ENCODE results near the gene CEP112. TPM values are rescaled to one million over a fixed set of nuclear protein-coding genes. Genes with fewer than 3 reads are reported as not detected.
A peak's percentile ranks its signal among the peaks of the same experiment; 100 is the strongest.

CEP112 gene
- total and polyA plus RNA-seq, 10 of the 15 experiments (the other 5 are each of a cell fraction or from before 2014, with no cell fraction given), result 0.11 to 3.8 (median 0.32) TPM; not detected in 1

GRCh38 chr17:65850486-65850885 is 341.4 kb downstream of the CEP112 start (continued):
- peak; percentile 51; the same call in 1 of the 2 replicates for TF ChIP-seq CREM (IDR thresholded peaks at IDR 0.05; ENCODE audit: low read depth)
- TF ChIP-seq ETV6 (conservative IDR thresholded peaks at IDR 0.05 in 1 of 2, IDR thresholded peaks at IDR 0.05 in 1 of 2; ENCODE audit: borderline replicate concordance in 1 of 2, low read depth in 1 of 2), result peak in 1 of 2 experiments; percentile 93; a peak in 2 of 4 replicates
- TF ChIP-seq ZNF217 (IDR thresholded peaks at IDR 0.05), result no peak
- no peak for TF ChIP-seq ESRRA (IDR thresholded peaks at IDR 0.05; ENCODE audit: low read length)
- no peak for TF ChIP-seq SREBF2 (IDR thresholded peaks at IDR 0.05; ENCODE audit: low read length)
- peak; percentile 62 for TF ChIP-seq JUNB (IDR thresholded peaks at IDR 0.05)

- no peaks in the 10 kb centered on the region for H3K27me3 ChIP-seq (replicated peaks in 1 of 2; ENCODE audit: control insufficient read depth in 2 of 2, insufficient read depth in 2 of 2, low read length in 1 of 2)
- H3K9me3 ChIP-seq (replicated peaks; ENCODE audit: control insufficient read depth, insufficient read depth, low read length), result no peaks in the 10 kb centered on the region
- intact Hi-C loops (cut with micrococcal nuclease; ENCODE audit: unreplicated experiment), result no loop called here
- no peak for ATAC-seq
- ChIA-PET SMC1A (ENCODE audit: uncharacterized antibody, unreplicated experiment) (no interaction called here), RAD21 (ENCODE audit: unreplicated experiment) (no interaction called here), CTCF (no interaction called here), POLR2A (no interaction called here)
- no peaks in the 10 kb centered on the region for H4K20me1 ChIP-seq (ENCODE audit: control insufficient read depth, insufficient read depth)
- BruUV-seq (replicated peaks), result no TSS peak
- H2AFZ ChIP-seq (ENCODE audit: control insufficient read depth, low read depth, low read length), result no peak overlapping the region
- no peak overlapping the region for H3K4me2 ChIP-seq (ENCODE audit: control insufficient read depth, insufficient read depth)
- FAIRE-seq, result no peak
- H3K9ac ChIP-seq (ENCODE audit: control insufficient read depth, insufficient read depth, low read length), result no peak overlapping the region
- in situ Hi-C loops (cut with MboI), result no loop called here
- H3K79me2 ChIP-seq (ENCODE audit: control insufficient read depth, insufficient read depth, low read length), result no peaks in the 10 kb centered on the region
- no peaks in the 10 kb centered on the region for H3K36me3 ChIP-seq (ENCODE audit: control insufficient read depth in 2 of 2, insufficient read depth in 2 of 2, low read length in 1 of 2)
- no peak overlapping the region for H3K27ac ChIP-seq (ENCODE audit: control insufficient read depth, insufficient read depth)
- WGBS (ENCODE audit: insufficient coverage, insufficient replicate concordance, low lambda C conversion rate, missing lambda C conversion rate), result 16% methylated on average over 5 of the region's 5 CpGs
- no peak for DNase-seq (ENCODE audit: low read depth, low spot score)
- H3K4me1 ChIP-seq (ENCODE audit: control insufficient read depth, insufficient read depth, low read length), result no peaks in the 10 kb centered on the region
- no peak overlapping the region for H3K4me3 ChIP-seq
- no peak for TF ChIP-seq RAD21 (IDR thresholded peaks at IDR 0.05; ENCODE audit: insufficient read depth, low read depth, low read length)
- no peak for TF ChIP-seq KAT2A (conservative IDR thresholded peaks at IDR 0.05; ENCODE audit: control insufficient read depth, low read depth, low read length)
- TF ChIP-seq TCF12 (IDR thresholded peaks at IDR 0.05; ENCODE audit: low read depth, low read length), result no peak
- TF ChIP-seq KLF5 (IDR thresholded peaks at IDR 0.05; ENCODE audit: partially characterized antibody), result no peak
- no peak for TF ChIP-seq DPF2 (IDR thresholded peaks at IDR 0.05)
- TF ChIP-seq TBL1XR1 (IDR thresholded peaks at IDR 0.05; ENCODE audit: low read depth, low read length), result no peak
- TF ChIP-seq ZNF687 (IDR thresholded peaks at IDR 0.05), result no peak
- TF ChIP-seq YY1 (IDR thresholded peaks at IDR 0.05; ENCODE audit: low read depth, low read length), result no peak
- TF ChIP-seq GABPA (IDR thresholded peaks at IDR 0.05; ENCODE audit: low read depth), result no peak
- no peak for TF ChIP-seq ASH2L (IDR thresholded peaks at IDR 0.05; ENCODE audit: borderline replicate concordance, low read depth)
- no peak for TF ChIP-seq ZBED1 (IDR thresholded peaks at IDR 0.05; ENCODE audit: borderline replicate concordance)
- no peak for TF ChIP-seq NFIC (IDR thresholded peaks at IDR 0.05; ENCODE audit: low read depth, low read length)
- TF ChIP-seq SPI1 (IDR thresholded peaks at IDR 0.05; ENCODE audit: borderline replicate concordance, insufficient read depth, low read depth, low read length), result no peak
- TF ChIP-seq CREB1 (IDR thresholded peaks at IDR 0.05; ENCODE audit: low read depth), result no peak
- TF ChIP-seq MYB (IDR thresholded peaks at IDR 0.05; ENCODE audit: borderline replicate concordance, low read depth, low read length), result no peak
These were observed 343.2 kb downstream of the CEP112 start for GRCh38 chr17:65848751-65849150.

Measured in GM12878 (cell line).